Activated naive CD4-positive, alpha-beta T cell treated with anti-CD3 and anti-CD28 coated beads for 36 hours (primary cell): ENCODE data around the gene COLEC11. TPM values are rescaled to one million over a fixed set of nuclear protein-coding genes. Genes with fewer than 3 reads are reported as not detected.

Experiments used
- CTCF ChIA-PET: fragments of 350-600 bp; sonication (Branson Sonifier 250); formaldehyde crosslinking; loops from one replicate; lab custom pipeline; 2021; ENCODE audit warnings: antibody characterized with exemption; lab: Charles Lee
- DNase-seq: peaks from one replicate; pipeline ENCODE4 v3.0.0-alpha.2; 2020
- H3K27ac Mint-ChIP-seq: one replicate; pipeline ENCODE4 v1.8.0; 2021; ENCODE audit warnings: mild to moderate bottlenecking, mixed read lengths
- H3K27me3 Mint-ChIP-seq: one replicate; pipeline ENCODE4 v1.8.0; 2021; ENCODE audit warnings: low read depth, mixed read lengths
- H3K36me3 Mint-ChIP-seq: one replicate; pipeline ENCODE4 v1.8.0; 2021; ENCODE audit warnings: low read depth, mixed read lengths
- H3K4me1 Mint-ChIP-seq: one replicate; pipeline ENCODE4 v1.8.0; 2021; ENCODE audit warnings: low read depth, mixed read lengths
- H3K4me3 Mint-ChIP-seq: one replicate; pipeline ENCODE4 v1.8.0; 2021; ENCODE audit warnings: mild to moderate bottlenecking, moderate library complexity, mixed read lengths
- H3K9me3 Mint-ChIP-seq: one replicate; pipeline ENCODE4 v1.8.0; 2021; ENCODE audit warnings: mixed read lengths
- intact Hi-C: fragments of 100-400 bp; cut with micrococcal nuclease; formaldehyde crosslinking; loops from one replicate; pipeline ENCODE4 v1.15.1; 2023
- total RNA-seq, 2 experiments: library from RNA; stranded (reverse); gene quantifications; one replicate each; pipeline ENCODE4 v1.2.3, GENCODE V29; 2021

The COLEC11 gene
- total RNA-seq, 2 experiments from 2014 or later = 0.15 TPM; not detected in 1

- intact Hi-C loops = no loop called here
- Mint-ChIP-seq H3K4me3 (no peak overlapping the region), H3K9me3 (peaks cover 6% of the 10 kb centered on the region), H3K27ac (no peak overlapping the region), H3K36me3 (no peaks in the 10 kb centered on the region), H3K4me1 (no peaks in the 10 kb centered on the region), H3K27me3 (peaks cover 14% of the 10 kb centered on the region)
- CTCF ChIA-PET = interaction anchor here (2.0 kb wide), 1 partner anchor 38 kb away, joined by 8 read pairs; no protein-coding TSS in a partner anchor
- DNase-seq = no peak
These were observed 95.3 kb downstream of the COLEC11 start for GRCh38 chr2:3689998-3690748.

GRCh38 chr2:3692375-3692774 lies 97.5 kb downstream of the COLEC11 start:
- Mint-ChIP-seq H3K27ac (no peak overlapping the region), H3K9me3 (peaks cover 6% of the 10 kb centered on the region), H3K4me3 (no peak overlapping the region), H3K4me1 (no peaks in the 10 kb centered on the region), H3K36me3 (no peaks in the 10 kb centered on the region), H3K27me3 (peaks cover 13% of the 10 kb centered on the region)
- no peak for DNase-seq
- CTCF ChIA-PET = interaction anchor here (1.4 to 2.0 kb wide), 2 partner anchors 36 to 87 kb away, joined by 4 to 8 read pairs; no protein-coding TSS in a partner anchor
- intact Hi-C loops = loop anchor here (1.0 kb wide), 1 partner anchor 89 kb away; no protein-coding TSS in a partner anchor

Other genes starting within 250 kb of the COLEC11 start
- gene EIPR1, start 217.3 kb upstream of the COLEC11 start, total RNA-seq = 10 to 100 TPM; 33.6 to 35.1 TPM
- 10 to 100 TPM; 44.3 to 45.8 TPM for gene TRAPPC12, start 215.4 kb upstream of the COLEC11 start, total RNA-seq
- 10 to 100 TPM; 45.6 to 49.8 TPM for gene ADI1, start 75.6 kb upstream of the COLEC11 start, total RNA-seq
- gene RNASEH1, start 36.8 kb upstream of the COLEC11 start, total RNA-seq = 10 to 100 TPM; 23.0 to 24.0 TPM
- gene RPS7, start 19.9 kb upstream of the COLEC11 start, total RNA-seq = 1,000 to 10,000 TPM; 1,982 to 2,051 TPM
- gene ALLC, start 63.1 kb downstream of the COLEC11 start, total RNA-seq = not detected
- not detected for gene DCDC2C, start 108.5 kb downstream of the COLEC11 start, total RNA-seq